Keratinocyte (primary cell): ENCODE data around the gene SDHC.

ENCODE experiments used
- CTCF ChIP-seq, 3 experiments: IDR thresholded peaks in 1 of 3; conservative IDR thresholded peaks in 1 of 3; optimal IDR thresholded peaks in 1 of 3; 2 replicates in 2 of 3; 3 replicates in 1 of 3; pipeline versions ENCODE3 to v1.5.1; 2011; ENCODE audit warnings: low read length in 3 of 3, mild to moderate bottlenecking in 3 of 3, moderate library complexity in 2 of 3, control low read depth in 1 of 3, inconsistent platforms in 1 of 3; ENCODE audit not compliant: insufficient read depth in 2 of 3; ENCODE audit errors: extremely low read depth in 1 of 3
- EZH2 ChIP-seq: IDR thresholded peaks from one replicate; pipeline ENCODE4 v1.6.1; 2012; ENCODE audit warnings: inconsistent platforms, mild to moderate bottlenecking, low read length, moderate library complexity

- TF ChIP-seq CTCF (optimal IDR thresholded peaks at IDR 0.05 in 1 of 3, IDR thresholded peaks at IDR 0.05 in 1 of 3, conservative IDR thresholded peaks at IDR 0.05 in 1 of 3; ENCODE audit: extremely low read depth in 1 of 3, insufficient read depth in 2 of 3, low read length in 3 of 3) = no peak
- TF ChIP-seq EZH2 = no peak
Measured at GRCh38 chr1:161307230-161307768, 6.9 kb upstream of the SDHC start.
